ENCODE data around the gene TPSG1.
"Not testable (repeated sequence)": the region's sequence is repeated elsewhere in the genome, so short reads cannot be mapped to it uniquely, and the experiment has no call there.

The TPSG1 gene

DNA sequence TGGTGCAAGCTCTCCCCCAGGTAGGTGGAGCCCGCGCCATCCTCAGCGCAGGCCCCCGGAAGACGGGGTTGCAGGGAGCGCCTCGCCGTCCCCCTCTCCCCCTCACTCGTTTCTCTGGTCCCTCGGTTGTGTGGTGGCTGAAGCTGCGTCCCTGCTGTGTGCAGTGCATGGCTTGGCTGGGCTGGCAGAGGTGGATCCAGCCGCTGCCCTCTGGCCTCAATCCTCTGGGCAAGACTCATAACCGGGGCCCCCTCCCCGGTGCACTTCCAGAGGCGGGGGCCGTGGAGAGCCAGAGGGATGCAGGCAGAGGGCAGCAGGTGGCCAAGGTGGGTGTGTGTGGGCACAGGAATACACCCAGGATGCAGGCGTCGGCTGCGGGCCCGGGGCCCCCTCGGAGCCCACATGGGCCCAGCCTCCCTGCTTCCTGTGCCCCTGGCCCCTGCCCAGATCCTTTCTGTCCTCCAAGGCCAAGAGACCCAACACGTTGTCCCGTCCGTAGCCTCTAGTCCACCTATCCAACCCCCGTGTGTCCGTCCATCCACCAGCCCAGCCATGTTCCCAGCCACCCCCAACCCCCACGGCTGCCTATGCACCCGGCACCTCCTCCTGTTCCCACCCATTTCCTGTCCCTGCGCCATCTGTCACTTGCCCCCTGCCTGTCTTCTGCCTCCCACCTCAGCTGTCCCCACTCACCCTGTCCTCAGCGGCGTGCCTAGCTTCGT, 9.3 kb downstream of the TPSG1 start:
- DNase-seq (ENCODE audit: low read depth) = no peak

GRCh38 chr16:1214719-1215118, 10.3 kb downstream of the TPSG1 start:
- DNase-seq (ENCODE audit: low read depth) = no peak

- no peak for DNase-seq (ENCODE audit: low read depth)
These were observed 11.2 kb downstream of the TPSG1 start for GRCh38 chr16:1213796-1214372.

DNA sequence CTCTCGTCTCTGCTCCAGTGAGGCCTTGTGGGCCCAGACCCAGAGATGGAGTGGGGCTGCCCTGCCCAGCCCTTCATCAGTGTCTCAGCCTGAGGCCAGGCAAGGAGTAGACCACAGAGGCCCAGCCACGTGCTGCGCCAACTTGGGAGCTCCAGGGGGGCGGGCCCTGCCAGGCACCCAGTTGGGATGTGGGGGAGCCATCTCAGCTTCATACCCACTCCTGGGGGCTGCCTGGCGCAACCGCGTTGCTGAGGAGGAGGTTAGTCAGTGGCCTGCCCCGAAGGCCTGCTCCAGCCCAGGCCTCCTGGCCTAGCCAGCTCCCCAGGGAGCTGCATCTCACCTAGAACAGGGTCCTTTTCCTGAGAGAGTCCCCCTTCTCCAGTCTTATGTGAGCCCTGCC, 11.8 kb downstream of the TPSG1 start:
- no peak for DNase-seq (ENCODE audit: low read depth)

DNA sequence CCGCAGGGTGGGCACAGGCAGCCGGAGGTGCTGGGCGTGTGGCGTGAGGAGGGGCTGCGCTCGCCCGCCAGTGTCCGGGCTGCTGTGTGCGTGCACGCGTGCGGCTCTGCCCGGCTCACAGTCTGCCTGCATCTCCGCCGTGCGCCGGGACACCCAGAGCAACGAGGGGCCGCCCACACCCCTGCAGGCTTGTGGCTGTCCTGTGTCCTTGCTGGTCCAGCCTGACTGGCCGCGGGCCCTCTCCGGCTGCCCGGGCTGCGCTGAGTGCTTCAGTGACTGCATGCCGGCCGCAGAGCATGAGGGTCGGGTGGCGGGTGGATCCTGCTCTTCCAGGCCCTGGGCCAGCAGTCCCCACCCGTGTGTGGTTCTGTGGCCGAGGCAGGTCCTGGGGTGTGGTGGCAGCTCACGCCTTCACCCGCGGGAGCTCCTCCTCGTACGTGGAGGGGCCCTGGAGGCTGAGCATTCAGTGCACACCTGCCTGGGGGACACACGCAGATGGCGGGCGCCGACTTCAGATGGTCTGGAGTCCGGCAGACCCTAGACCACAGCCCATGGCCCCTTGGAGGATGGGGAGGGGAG, 12.4 kb downstream of the TPSG1 start:
- DNase-seq (ENCODE audit: low read depth) = no peak

- no peak for DNase-seq (ENCODE audit: low read depth)
These were observed 13.4 kb downstream of the TPSG1 start for GRCh38 chr16:1211451-1212268.

DNA sequence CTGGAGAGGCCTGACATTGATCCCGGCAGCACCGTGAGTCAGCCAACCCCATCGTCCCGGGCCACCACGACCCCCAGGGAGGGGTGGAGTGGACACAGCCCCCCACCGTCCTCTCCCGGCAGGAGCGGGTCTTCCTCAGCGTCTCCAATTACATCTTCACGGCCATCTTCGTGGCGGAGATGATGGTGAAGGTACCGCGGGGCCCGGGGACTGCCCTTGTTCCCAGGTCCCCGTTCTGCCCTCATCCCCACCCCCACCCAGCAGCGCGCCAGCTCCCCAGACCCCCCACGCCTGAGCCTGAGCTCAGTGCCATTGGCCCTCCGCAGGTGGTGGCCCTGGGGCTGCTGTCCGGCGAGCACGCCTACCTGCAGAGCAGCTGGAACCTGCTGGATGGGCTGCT, 14.6 kb downstream of the TPSG1 start:
- DNase-seq (ENCODE audit: low read depth) = no peak

DNA sequence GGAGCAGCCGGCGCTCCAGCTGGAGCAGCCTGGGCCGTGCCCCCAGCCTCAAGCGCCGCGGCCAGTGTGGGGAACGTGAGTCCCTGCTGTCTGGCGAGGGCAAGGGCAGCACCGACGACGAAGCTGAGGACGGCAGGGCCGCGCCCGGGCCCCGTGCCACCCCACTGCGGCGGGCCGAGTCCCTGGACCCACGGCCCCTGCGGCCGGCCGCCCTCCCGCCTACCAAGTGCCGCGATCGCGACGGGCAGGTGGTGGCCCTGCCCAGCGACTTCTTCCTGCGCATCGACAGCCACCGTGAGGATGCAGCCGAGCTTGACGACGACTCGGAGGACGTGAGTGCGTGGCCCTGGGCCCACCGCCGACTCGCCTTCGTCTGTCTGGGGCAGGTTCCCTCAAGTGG, 16.0 kb downstream of the TPSG1 start:
- no peak for DNase-seq (ENCODE audit: low read depth)

DNA sequence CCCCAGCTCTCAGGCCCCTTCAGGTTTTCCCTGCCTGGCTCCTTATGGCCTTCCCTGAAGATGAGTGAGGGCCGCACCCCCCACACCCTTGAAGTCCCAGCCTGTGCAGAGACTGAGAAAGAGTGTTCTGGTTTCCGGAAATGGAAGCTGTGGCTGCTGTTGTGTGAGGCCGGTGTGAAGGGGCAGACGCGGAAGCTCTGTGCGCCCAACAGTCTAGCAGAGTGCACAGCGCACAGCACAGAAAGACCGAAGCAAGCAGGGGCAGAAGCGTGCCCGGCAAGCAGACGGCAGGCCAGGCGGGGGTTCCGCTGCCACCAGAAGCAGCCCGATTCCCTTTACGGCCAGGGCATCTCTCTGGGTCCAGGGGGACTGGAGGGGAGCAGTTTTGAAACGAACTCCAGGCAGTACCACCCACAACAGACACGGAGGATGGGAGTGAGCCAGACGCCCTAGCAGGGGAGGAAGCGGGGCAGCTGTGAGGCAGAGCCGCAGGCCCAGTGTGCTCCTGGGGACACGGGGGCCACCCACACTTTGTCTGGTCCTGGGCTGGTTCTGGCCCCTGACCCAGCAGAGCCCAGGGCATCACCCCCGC, 16.7 kb downstream of the TPSG1 start:
- DNase-seq (ENCODE audit: low read depth) = no peak

- DNase-seq (ENCODE audit: low read depth) = no peak
These were observed 18.3 kb downstream of the TPSG1 start for GRCh38 chr16:1206786-1207185.

- DNase-seq (ENCODE audit: low read depth) = no peak
These were observed 18.7 kb downstream of the TPSG1 start for GRCh38 chr16:1206326-1206725.

DNA sequence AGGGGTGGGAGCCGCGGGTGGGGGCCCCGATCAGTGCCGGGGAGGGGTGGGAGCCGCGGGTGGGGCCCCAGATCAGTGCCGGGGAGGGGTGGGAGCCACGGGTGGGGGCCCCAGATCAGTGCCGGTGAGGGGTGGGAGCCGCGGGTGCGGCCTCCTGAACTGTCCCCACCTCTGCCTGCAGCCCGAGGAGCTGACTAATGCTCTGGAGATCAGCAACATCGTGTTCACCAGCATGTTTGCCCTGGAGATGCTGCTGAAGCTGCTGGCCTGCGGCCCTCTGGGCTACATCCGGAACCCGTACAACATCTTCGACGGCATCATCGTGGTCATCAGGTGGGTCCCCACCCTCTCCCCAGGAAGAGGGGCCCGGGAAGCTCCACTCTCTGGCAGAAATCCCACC, 20.1 kb downstream of the TPSG1 start:
- DNase-seq (ENCODE audit: low read depth) = no peak

DNA sequence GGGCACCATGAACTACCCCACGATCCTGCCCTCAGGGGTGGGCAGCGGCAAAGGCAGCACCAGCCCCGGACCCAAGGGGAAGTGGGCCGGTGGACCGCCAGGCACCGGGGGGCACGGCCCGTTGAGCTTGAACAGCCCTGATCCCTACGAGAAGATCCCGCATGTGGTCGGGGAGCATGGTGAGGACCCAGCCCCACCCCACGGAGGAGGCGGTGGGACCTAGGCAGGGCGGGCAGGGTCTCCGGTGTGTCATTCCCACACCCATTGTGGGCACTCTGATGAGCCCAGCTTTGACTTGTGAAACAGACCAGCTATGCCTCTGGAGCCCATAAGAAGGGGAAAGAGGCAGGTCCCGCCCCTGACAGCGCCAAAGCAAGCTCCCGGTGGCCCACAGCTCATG, 22.8 kb downstream of the TPSG1 start:
- no peak for DNase-seq (ENCODE audit: low read depth)

GRCh38 chr16:1201444-1201843, 23.6 kb downstream of the TPSG1 start:
- DNase-seq (ENCODE audit: low read depth) = no peak

DNA sequence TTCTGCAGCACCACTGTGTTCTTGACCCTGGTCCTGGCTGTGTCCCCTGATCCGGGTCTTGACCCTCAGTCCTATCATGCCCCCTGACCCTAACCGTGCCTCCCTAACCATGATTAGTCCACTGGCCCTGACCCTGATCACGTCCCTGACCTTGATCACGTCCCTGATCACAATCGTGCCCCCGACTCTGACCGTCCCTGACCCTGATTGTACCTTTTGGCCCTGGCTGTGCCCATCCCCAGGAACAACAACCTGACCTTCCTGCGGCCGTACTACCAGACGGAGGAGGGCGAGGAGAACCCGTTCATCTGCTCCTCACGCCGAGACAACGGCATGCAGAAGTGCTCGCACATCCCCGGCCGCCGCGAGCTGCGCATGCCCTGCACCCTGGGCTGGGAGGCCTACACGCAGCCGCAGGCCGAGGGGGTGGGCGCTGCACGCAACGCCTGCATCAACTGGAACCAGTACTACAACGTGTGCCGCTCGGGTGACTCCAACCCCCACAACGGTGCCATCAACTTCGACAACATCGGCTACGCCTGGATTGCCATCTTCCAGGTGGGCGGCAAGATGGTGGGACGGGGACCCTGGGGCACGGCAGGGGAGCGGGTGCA, 24.9 kb downstream of the TPSG1 start:
- DNase-seq (ENCODE audit: low read depth) = no peak

DNA sequence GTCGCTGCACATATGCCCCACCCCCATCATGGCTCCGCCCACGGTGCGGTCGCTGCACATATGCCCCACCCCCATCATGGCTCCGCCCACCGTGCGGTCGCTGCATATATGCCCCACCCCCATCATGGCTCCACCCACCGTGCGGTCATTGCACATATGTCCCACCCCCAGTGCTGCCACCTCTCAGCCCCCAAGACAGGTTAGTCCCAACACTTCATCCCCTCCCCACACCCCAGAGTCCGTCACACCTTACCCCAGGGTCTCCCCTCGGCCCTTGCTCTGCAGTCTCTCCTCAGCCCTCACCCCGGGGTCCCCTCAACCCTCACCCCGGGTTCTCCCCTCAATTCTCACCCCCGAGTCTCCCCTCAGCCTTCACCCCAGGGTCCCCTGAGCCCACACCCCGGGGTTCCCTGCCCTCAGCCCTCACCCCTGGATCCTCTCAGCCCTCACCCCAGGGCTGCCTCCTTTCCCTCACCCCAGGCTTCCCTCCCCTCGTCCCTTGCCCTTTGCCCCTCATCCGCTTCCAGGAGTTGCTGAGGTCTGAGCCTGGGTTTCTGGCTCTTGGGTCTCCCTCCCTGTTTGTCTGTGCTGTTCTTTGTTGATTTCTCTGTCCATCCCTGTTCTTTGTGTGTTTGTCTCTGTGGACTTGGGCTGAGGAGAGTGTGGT, 25.6 kb downstream of the TPSG1 start:
- DNase-seq (ENCODE audit: low read depth) = no peak

DNA sequence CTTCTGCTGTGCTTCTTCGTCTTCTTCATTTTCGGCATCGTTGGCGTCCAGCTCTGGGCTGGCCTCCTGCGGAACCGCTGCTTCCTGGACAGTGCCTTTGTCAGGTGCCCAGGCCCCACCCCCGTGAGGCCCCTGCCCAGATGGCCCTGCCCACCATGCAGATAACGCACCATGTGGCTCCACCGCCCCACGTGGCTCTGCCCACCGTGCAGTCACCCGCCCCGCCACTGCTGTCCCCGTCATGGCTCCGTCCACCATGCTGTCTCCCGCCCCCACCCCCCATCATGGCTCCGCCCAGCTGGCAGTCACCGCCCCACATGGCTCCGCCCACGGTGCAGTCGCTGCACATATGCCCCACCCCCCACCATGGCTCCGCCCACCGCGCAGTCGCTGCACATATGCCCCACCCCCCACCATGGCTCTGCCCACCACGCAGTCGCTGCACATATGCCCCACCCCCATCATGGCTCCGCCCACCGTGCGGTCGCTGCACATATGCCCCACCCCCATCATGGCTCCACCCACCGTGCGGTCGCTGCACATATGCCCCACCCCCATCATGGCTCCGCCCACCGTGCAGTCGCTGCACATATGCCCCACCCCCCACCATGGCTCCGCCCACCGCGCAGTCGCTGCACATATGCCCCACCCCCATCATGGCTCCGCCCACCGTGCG, 26.3 kb downstream of the TPSG1 start:
- DNase-seq (ENCODE audit: low read depth) = not testable (repeated sequence)

DNA sequence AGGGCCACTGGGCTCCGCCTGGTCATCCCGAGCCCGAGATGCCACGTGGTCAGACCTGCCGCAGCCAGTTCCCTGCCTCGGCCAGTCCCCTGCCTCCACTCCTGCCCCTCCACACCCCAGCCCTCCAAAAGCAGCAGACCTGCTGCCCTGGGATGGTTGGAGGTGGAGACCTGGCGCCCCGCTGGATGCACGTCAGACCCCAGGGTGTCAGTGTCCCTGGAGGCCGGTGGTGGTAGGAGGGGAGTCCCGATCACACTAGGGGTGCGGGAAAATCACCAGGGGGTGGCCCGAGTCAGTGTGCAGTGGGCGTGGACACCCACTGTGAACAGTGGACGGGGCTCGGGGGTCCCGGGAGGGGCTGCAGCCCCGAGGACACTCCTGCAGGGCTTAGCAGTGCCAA, 26.9 kb downstream of the TPSG1 start:
- DNase-seq (ENCODE audit: low read depth) = no peak

DNA sequence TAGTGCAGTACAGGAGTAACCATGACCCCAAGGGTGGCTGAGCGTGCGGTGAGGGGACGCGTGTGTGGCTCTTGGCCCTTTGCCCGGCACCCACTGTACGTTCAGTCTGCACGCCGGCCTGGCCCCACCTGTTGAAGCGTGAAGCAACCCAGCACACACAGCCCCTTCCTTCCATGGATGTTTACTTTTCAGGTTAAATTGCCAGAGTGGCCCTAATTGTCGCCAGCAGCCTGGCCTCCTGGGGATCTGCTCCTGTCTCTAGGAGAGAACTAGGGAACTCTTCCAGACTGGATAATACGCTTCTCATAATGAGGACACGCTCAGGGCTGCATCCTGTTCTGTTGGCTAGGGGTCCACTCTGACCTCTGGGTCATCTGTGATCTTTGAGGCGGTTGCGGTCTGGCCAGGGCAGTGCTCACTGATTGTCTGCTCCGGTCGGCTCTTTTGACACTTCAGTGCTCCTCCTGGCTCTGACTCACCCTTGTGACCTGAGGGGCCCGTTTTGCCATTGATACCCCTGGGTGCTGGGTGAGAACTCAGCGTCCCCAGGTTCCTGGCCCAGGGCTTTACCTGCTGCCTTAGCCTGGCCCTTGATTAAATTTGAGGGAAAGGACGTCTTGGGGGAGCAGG, 27.7 kb downstream of the TPSG1 start:
- no peak for DNase-seq (ENCODE audit: low read depth)

DNA sequence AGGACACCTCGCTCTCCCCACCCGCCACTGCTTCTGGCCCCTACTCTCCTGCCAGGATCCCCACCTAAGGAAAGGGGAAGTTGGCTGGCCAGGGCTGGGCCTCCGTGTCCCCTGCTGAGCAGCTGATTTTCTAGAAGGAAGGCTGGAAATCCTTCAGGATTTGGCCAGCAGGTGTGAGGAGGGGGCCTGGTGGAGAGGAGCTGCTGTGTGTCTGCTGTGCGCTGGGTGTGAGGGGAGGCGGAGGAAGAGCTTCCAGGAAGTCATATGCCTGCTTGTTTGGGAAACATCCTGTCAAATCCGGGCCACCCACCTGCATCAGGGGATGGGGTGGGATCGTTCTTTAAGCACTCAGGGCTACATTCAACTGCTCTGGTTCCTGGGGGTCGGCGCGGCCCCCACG, 28.6 kb downstream of the TPSG1 start:
- no peak for DNase-seq (ENCODE audit: low read depth)

DNA sequence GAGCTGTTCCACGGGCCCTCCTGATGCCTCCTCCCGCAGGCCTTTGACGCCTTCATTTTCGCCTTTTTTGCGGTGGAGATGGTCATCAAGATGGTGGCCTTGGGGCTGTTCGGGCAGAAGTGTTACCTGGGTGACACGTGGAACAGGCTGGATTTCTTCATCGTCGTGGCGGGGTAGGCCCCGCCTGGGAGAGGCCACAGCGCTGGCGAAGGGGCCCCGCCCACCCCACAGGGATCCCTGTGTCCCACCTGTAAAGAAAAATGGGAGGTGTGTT, 29.7 kb downstream of the TPSG1 start:
- DNase-seq (ENCODE audit: low read depth) = no peak
